ENCODE data around the gene BEAN1.

Gene BEAN1

GRCh38 chr16:66409156-66409555 is 17.9 kb upstream of the BEAN1 start:
- H3K4me3 ChIP-seq (replicated peaks; ENCODE audit: low read depth, low read length) = no peak overlapping the region
- DNase-seq (ENCODE audit: extremely low read depth, low read depth) = no peak
- no peak for TF ChIP-seq CTCF (IDR thresholded peaks at IDR 0.05; ENCODE audit: low read depth, low read length, missing control alignments)

- H3K4me3 ChIP-seq (replicated peaks; ENCODE audit: low read depth, low read length) = no peak overlapping the region
- no peak for TF ChIP-seq CTCF (IDR thresholded peaks at IDR 0.05; ENCODE audit: low read depth, low read length, missing control alignments)
- no peak for DNase-seq (ENCODE audit: extremely low read depth, low read depth)
Observed at GRCh38 chr16:66412182-66412581, 14.9 kb upstream of the BEAN1 start.

- no peak for TF ChIP-seq CTCF (IDR thresholded peaks at IDR 0.05; ENCODE audit: low read depth, low read length, missing control alignments)
- no peak overlapping the region for H3K4me3 ChIP-seq (replicated peaks; ENCODE audit: low read depth, low read length)
- no peak for DNase-seq (ENCODE audit: extremely low read depth, low read depth)
Observed at GRCh38 chr16:66414891-66415290, 12.2 kb upstream of the BEAN1 start.

- DNase-seq (ENCODE audit: extremely low read depth, low read depth) = no peak
Observed at GRCh38 chr16:66416136-66416535, 11.0 kb upstream of the BEAN1 start.

GRCh38 chr16:66416939-66417700 is 10.0 kb upstream of the BEAN1 start:
- TF ChIP-seq CTCF (IDR thresholded peaks at IDR 0.05; ENCODE audit: low read depth, low read length, missing control alignments) = no peak
- H3K4me3 ChIP-seq (replicated peaks; ENCODE audit: low read depth, low read length) = no peak overlapping the region
- DNase-seq (ENCODE audit: extremely low read depth, low read depth) = no peak

More at GRCh38 chr16:66416136-66416535, 11.0 kb upstream of the BEAN1 start:
- H3K4me3 ChIP-seq (replicated peaks; ENCODE audit: low read depth, low read length) = no peak overlapping the region
- no peak for TF ChIP-seq CTCF (IDR thresholded peaks at IDR 0.05; ENCODE audit: low read depth, low read length, missing control alignments)

GRCh38 chr16:66418165-66418962 is 8.7 kb upstream of the BEAN1 start:
- H3K4me3 ChIP-seq (replicated peaks; ENCODE audit: low read depth, low read length) = no peak overlapping the region
- DNase-seq (ENCODE audit: extremely low read depth, low read depth) = no peak
- no peak for TF ChIP-seq CTCF (IDR thresholded peaks at IDR 0.05; ENCODE audit: low read depth, low read length, missing control alignments)

All from HFF-Myc (cell line).